HCT116 (cell line): ENCODE data around the gene PNPLA5. TPM values are rescaled to one million over a fixed set of nuclear protein-coding genes. Genes with fewer than 3 reads are reported as not detected.

Experiments
- ATAC-seq: fragments of 200-7000 bp; cut with Tn5 transposase; 2 replicates; pipeline ENCODE4 v1.9.1; 2020; ENCODE audit warnings: mild to moderate bottlenecking, moderate library complexity
- BruUV-seq: library from RNA; stranded (reverse); fragments of 400-500 nt; replicated peaks from 2 replicates; lab custom pipeline; 2021; lab: Mats Ljungman, UMichigan
- CTCF ChIA-PET: fragments of 300-600 bp; sonication (Branson Sonifier 250); formaldehyde crosslinking; loops from one replicate; lab custom pipeline; 2021; ENCODE audit warnings: antibody characterized with exemption; lab: Charles Lee
- POLR2A ChIA-PET: fragments of 300-600, 350-600 bp; sonication (Branson Sonifier 250); formaldehyde crosslinking; loops from one replicate; lab custom pipeline; 2021; ENCODE audit warnings: antibody characterized with exemption; lab: Charles Lee
- RAD21 ChIA-PET, 2 experiments: fragments of 300-600 bp; sonication (Branson Sonifier 250); formaldehyde crosslinking; loops; one replicate each; lab custom pipeline; 2023; ENCODE audit warnings: low total read pairs in 2 of 2; ENCODE audit not compliant: uncharacterized antibody in 2 of 2, unreplicated experiment in 2 of 2, low non-redundant PET in 1 of 2; lab: Charles Lee
- DNase-seq: peaks from one replicate; pipeline ENCODE4 v3.0.0-alpha.2; 2010; ENCODE audit warnings: low read depth, low spot score
- H2AFZ ChIP-seq: fragments of 200-600 bp; shearing (Covaris generic), sonication (generic); 2 replicates; pipeline ENCODE4 v1.6.1; 2017; ENCODE audit warnings: low read depth, mixed run types, mixed read lengths, antibody characterized with exemption, low read length; ENCODE audit not compliant: poor library complexity, severe bottlenecking
- H3K27ac ChIP-seq: 2 replicates; pipeline ENCODE4 v1.5.1; 2012; ENCODE audit warnings: low read depth, low read length
- H3K27me3 ChIP-seq: fragments of 200-600 bp; sonication (generic); 2 replicates; pipeline ENCODE4 v1.6.1; 2016; ENCODE audit warnings: mixed run types, low read length, mixed read lengths; ENCODE audit not compliant: insufficient read depth
- H3K36me3 ChIP-seq, 2 experiments: fragments of 200-500 bp in 1 of 2; fragments of 200-600 bp in 1 of 2; sonication (Bioruptor generic) in 1 of 2; sonication (generic) in 1 of 2; 2 replicates each; pipeline versions ENCODE4 v1.5.1 to v1.6.1; 2014 to 2016; ENCODE audit warnings: low read length in 2 of 2, inconsistent platforms in 1 of 2, mixed read lengths in 1 of 2, mixed run types in 1 of 2; ENCODE audit not compliant: insufficient read depth in 2 of 2, control insufficient read depth in 1 of 2
- H3K4me1 ChIP-seq, 2 experiments: fragments of 200-600 bp in 1 of 2; sonication (generic) in 1 of 2; 2 replicates each; pipeline versions ENCODE4 v1.5.1 to v1.6.1; 2012 to 2017; ENCODE audit warnings: low read length in 2 of 2, inconsistent platforms in 1 of 2, mild to moderate bottlenecking in 1 of 2, mixed read lengths in 1 of 2, mixed run types in 1 of 2, moderate library complexity in 1 of 2; ENCODE audit not compliant: insufficient read depth in 2 of 2, control insufficient read depth in 1 of 2
- H3K4me2 ChIP-seq: fragments of 200-600 bp; sonication (generic); 2 replicates; pipeline ENCODE4 v1.6.1; 2017; ENCODE audit warnings: mixed run types, low read length, mixed read lengths
- H3K4me3 ChIP-seq, 2 experiments: fragments of 200-600 bp in 1 of 2; sonication (generic) in 1 of 2; replicated peaks in 1 of 2; 2 replicates each; pipeline ENCODE4 v1.5.1; 2011 to 2016; ENCODE audit warnings: low read length in 2 of 2, control low read depth in 1 of 2, low read depth in 1 of 2, mild to moderate bottlenecking in 1 of 2, mixed read lengths in 1 of 2, mixed run types in 1 of 2
- H3K79me2 ChIP-seq: fragments of 200-600 bp; sonication (generic); 2 replicates; pipeline ENCODE4 v1.6.1; 2017; ENCODE audit warnings: mild to moderate bottlenecking, mixed run types, low read length, moderate library complexity, mixed read lengths; ENCODE audit not compliant: insufficient read depth
- H3K9ac ChIP-seq: fragments of 200-600 bp; sonication (generic); 2 replicates; pipeline ENCODE4 v1.6.1; 2016; ENCODE audit warnings: low read length, mixed read lengths
- H3K9me2 ChIP-seq: fragments of 200-600 bp; sonication (generic), shearing (Covaris generic); 2 replicates; pipeline ENCODE4 v1.6.1; 2017; ENCODE audit warnings: mixed run types, mild to moderate bottlenecking, moderate library complexity; ENCODE audit not compliant: insufficient read depth
- H3K9me3 ChIP-seq, 2 experiments: fragments of 200-500 bp in 1 of 2; fragments of 200-600 bp in 1 of 2; sonication (Bioruptor generic) in 1 of 2; sonication (generic) in 1 of 2; 2 replicates each; pipeline ENCODE4 v1.6.1; 2014 to 2017; ENCODE audit warnings: low read length in 2 of 2, mixed read lengths in 2 of 2, inconsistent platforms in 1 of 2, low read depth in 1 of 2, mild to moderate bottlenecking in 1 of 2, mixed run types in 1 of 2, moderate library complexity in 1 of 2; ENCODE audit not compliant: control insufficient read depth in 1 of 2, insufficient read depth in 1 of 2
- H4K20me1 ChIP-seq: fragments of 200-600 bp; sonication (generic), shearing (Covaris generic); 2 replicates; pipeline ENCODE4 v1.6.1; 2017; ENCODE audit warnings: mixed run types, mild to moderate bottlenecking, moderate library complexity; ENCODE audit not compliant: insufficient read depth
- ATF3 ChIP-seq: IDR thresholded peaks from 2 replicates; pipeline ENCODE4 v1.6.1; 2012
- CBX3 ChIP-seq: IDR thresholded peaks from 2 replicates; pipeline ENCODE4 v1.6.1; 2012; ENCODE audit warnings: low read depth
- EGR1 ChIP-seq: IDR thresholded peaks from 2 replicates; pipeline ENCODE4 v1.6.1; 2012; ENCODE audit warnings: low read depth
- EZH2phosphoT487 ChIP-seq: fragments of 200-600 bp; IDR thresholded peaks from 2 replicates; pipeline ENCODE4 v1.6.1; 2018; ENCODE audit warnings: antibody characterized with exemption, borderline replicate concordance
- FOSL1 ChIP-seq: IDR thresholded peaks from 2 replicates; pipeline ENCODE4 v1.6.1; 2012; ENCODE audit warnings: low read depth
- JUND ChIP-seq: IDR thresholded peaks from 2 replicates; pipeline ENCODE4 v1.6.1; 2012
- POLR2A ChIP-seq: IDR thresholded peaks from 2 replicates; pipeline ENCODE4 v1.7.0; 2011; ENCODE audit warnings: borderline replicate concordance; ENCODE audit not compliant: insufficient read depth, insufficient read length; ENCODE audit errors: extremely low read depth
- POLR2AphosphoS5 ChIP-seq: IDR thresholded peaks from 2 replicates; pipeline ENCODE4 v1.6.1; 2011; ENCODE audit warnings: mild to moderate bottlenecking, low read depth, low read length, moderate library complexity
- RAD21 ChIP-seq: IDR thresholded peaks from 2 replicates; pipeline ENCODE4 v1.6.1; 2012; ENCODE audit warnings: low read depth, mild to moderate bottlenecking
- SIN3A ChIP-seq: IDR thresholded peaks from 2 replicates; pipeline ENCODE4 v1.6.1; 2012; ENCODE audit warnings: low read depth
- SP1 ChIP-seq: IDR thresholded peaks from 2 replicates; pipeline ENCODE4 v1.6.1; 2012; ENCODE audit warnings: low read depth
- SRF ChIP-seq: IDR thresholded peaks from 2 replicates; pipeline ENCODE4 v1.6.1; 2012; ENCODE audit warnings: low read depth
- TCF7L2 ChIP-seq: IDR thresholded peaks from 2 replicates; pipeline ENCODE4 v1.7.0; 2011; ENCODE audit warnings: borderline replicate concordance, inconsistent platforms; ENCODE audit not compliant: insufficient read depth, insufficient read length; ENCODE audit errors: extremely low read depth
- YY1 ChIP-seq: IDR thresholded peaks from 2 replicates; pipeline ENCODE4 v1.6.1; 2011; ENCODE audit warnings: low read length, low read depth, moderate library complexity, mild to moderate bottlenecking; ENCODE audit not compliant: insufficient replicate concordance; ENCODE audit errors: extremely low read depth
- ZFX ChIP-seq: fragments of 450-650 bp; IDR thresholded peaks from 2 replicates; pipeline ENCODE4 v1.6.1; 2017
- ZNF274 ChIP-seq: fragments of 200-500 bp; sonication (Bioruptor generic); IDR thresholded peaks from 2 replicates; pipeline ENCODE4 v1.6.1; 2014; ENCODE audit warnings: mild to moderate bottlenecking, low read depth, low read length, inconsistent platforms
- intact Hi-C: fragments of 100-400 bp; cut with micrococcal nuclease; formaldehyde crosslinking; loops from 2 replicates; pipeline ENCODE4 v1.10.0; 2022
- total RNA-seq: library from RNA; stranded (reverse); gene quantifications from one replicate; pipeline ENCODE4 v1.2.1, GENCODE V29; 2021; ENCODE audit not compliant: unreplicated experiment
- TF ChIP-seq, protein P1 (sequence below): IDR thresholded peaks from 2 replicates; pipeline ENCODE4 v1.6.1; 2012
- TF ChIP-seq, protein P2 (sequence below), 3 experiments: fragments of 200-600 bp in 1 of 3; sonication (generic) in 1 of 3; IDR thresholded peaks in 2 of 3; conservative IDR thresholded peaks in 1 of 3; 2 replicates each; pipeline ENCODE4 v1.5.1; 2012 to 2017; ENCODE audit warnings: low read depth in 2 of 3, low read length in 2 of 3, antibody characterized with exemption in 1 of 3, borderline replicate concordance in 1 of 3, control low read depth in 1 of 3, mild to moderate bottlenecking in 1 of 3, mixed read lengths in 1 of 3, mixed run types in 1 of 3, moderate library complexity in 1 of 3; ENCODE audit not compliant: insufficient read depth in 1 of 3
- TF ChIP-seq, protein P3 (sequence below): IDR thresholded peaks from 2 replicates; pipeline ENCODE4 v1.6.1; 2011; ENCODE audit warnings: mild to moderate bottlenecking, low read length, moderate library complexity; ENCODE audit not compliant: insufficient replicate concordance; ENCODE audit errors: extremely low read depth

PNPLA5 gene
- total RNA-seq, 1 experiment from 2014 or later: 2.9 TPM

DNA sequence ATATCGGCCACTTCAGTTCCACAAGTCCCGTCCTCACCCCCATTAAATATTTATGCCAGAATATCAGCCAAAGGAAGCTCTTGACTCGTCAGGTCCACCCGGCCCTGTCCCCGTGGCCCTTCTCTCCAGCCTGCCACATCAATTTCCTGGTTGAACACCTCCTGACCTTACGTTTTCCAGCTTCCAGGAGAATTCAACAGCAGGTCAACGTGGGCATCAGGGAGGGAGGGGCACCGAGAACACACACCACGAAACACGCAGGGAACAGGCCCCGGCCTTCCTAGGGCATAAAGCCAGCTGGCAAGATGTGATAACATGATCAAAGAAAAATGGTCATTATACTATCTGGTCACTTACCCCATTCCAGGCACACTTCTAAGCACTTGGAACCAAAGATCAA is 44.8 kb downstream of the PNPLA5 start:
- intact Hi-C loops: no loop called here
- Histone ChIP-seq H2AFZ (no peak overlapping the region), H3K27me3 (peaks cover 5% of the 10 kb centered on the region; the same call in 1 of the 2 replicates)
- no peak for ATAC-seq
- TF ChIP-seq ZFX: no peak
- TF ChIP-seq, all 23 proteins: peak for 0
- peaks cover 41% of the 10 kb centered on the region for H3K79me2 ChIP-seq
- no peaks in the 10 kb centered on the region for H3K9me2 ChIP-seq
- no peaks in the 10 kb centered on the region for H3K9me3 ChIP-seq
- DNase-seq: no peak
- no peak overlapping the region for H3K4me3 ChIP-seq
- H3K27ac ChIP-seq: no peak overlapping the region
- no peaks in the 10 kb centered on the region for H3K4me1 ChIP-seq
- ChIA-PET POLR2A (no interaction called here), RAD21 (no interaction called here), CTCF (no interaction called here)
- BruUV-seq: no TSS peak
- no peak overlapping the region for H3K9ac ChIP-seq
- H3K4me2 ChIP-seq: no peak overlapping the region
- H4K20me1 ChIP-seq: no peaks in the 10 kb centered on the region
- H3K36me3 ChIP-seq: no peaks in the 10 kb centered on the region

GRCh38 chr22:43845981-43846380 is 45.8 kb downstream of the PNPLA5 start:
- H3K9me2 ChIP-seq: no peaks in the 10 kb centered on the region
- BruUV-seq: no TSS peak
- RAD21 ChIA-PET: no interaction called here
- no peaks in the 10 kb centered on the region for H3K9me3 ChIP-seq
- peaks cover 35% of the 10 kb centered on the region for H3K79me2 ChIP-seq
- CTCF ChIA-PET: no interaction called here
- intact Hi-C loops: no loop called here
- H3K27me3 ChIP-seq: no peaks in the 10 kb centered on the region
- H3K9ac ChIP-seq: no peak overlapping the region
- no peak overlapping the region for H3K4me2 ChIP-seq
- no peak overlapping the region for H2AFZ ChIP-seq
- H3K36me3 ChIP-seq: no peaks in the 10 kb centered on the region
- POLR2A ChIA-PET: no interaction called here
- no peak overlapping the region for H3K27ac ChIP-seq
- no peak for DNase-seq
- ATAC-seq: no peak
- no peak overlapping the region for H3K4me3 ChIP-seq
- H4K20me1 ChIP-seq: no peaks in the 10 kb centered on the region
- no peaks in the 10 kb centered on the region for H3K4me1 ChIP-seq
- TF ChIP-seq JUND (no peak), POLR2A (no peak), ZFX (no peak), EGR1 (no peak), SIN3A (no peak), POLR2AphosphoS5 (no peak), TCF7L2 (no peak), ATF3 (no peak), FOSL1 (no peak), RAD21 (no peak), EZH2phosphoT487 (no peak), SRF (no peak), YY1 (no peak), CBX3 (no peak), SP1 (no peak), ZNF274 (no peak)
- TF ChIP-seq, protein P1, sequence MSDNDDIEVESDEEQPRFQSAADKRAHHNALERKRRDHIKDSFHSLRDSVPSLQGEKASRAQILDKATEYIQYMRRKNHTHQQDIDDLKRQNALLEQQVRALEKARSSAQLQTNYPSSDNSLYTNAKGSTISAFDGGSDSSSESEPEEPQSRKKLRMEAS: no peak
- TF ChIP-seq, protein P2, sequence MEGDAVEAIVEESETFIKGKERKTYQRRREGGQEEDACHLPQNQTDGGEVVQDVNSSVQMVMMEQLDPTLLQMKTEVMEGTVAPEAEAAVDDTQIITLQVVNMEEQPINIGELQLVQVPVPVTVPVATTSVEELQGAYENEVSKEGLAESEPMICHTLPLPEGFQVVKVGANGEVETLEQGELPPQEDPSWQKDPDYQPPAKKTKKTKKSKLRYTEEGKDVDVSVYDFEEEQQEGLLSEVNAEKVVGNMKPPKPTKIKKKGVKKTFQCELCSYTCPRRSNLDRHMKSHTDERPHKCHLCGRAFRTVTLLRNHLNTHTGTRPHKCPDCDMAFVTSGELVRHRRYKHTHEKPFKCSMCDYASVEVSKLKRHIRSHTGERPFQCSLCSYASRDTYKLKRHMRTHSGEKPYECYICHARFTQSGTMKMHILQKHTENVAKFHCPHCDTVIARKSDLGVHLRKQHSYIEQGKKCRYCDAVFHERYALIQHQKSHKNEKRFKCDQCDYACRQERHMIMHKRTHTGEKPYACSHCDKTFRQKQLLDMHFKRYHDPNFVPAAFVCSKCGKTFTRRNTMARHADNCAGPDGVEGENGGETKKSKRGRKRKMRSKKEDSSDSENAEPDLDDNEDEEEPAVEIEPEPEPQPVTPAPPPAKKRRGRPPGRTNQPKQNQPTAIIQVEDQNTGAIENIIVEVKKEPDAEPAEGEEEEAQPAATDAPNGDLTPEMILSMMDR (IDR thresholded peaks at IDR 0.05 in 2 of 3, conservative IDR thresholded peaks at IDR 0.05 in 1 of 3; ENCODE audit: borderline replicate concordance in 1 of 3, insufficient read depth in 1 of 3, low read depth in 2 of 3, low read length in 2 of 3): no peak
- TF ChIP-seq, protein P3, sequence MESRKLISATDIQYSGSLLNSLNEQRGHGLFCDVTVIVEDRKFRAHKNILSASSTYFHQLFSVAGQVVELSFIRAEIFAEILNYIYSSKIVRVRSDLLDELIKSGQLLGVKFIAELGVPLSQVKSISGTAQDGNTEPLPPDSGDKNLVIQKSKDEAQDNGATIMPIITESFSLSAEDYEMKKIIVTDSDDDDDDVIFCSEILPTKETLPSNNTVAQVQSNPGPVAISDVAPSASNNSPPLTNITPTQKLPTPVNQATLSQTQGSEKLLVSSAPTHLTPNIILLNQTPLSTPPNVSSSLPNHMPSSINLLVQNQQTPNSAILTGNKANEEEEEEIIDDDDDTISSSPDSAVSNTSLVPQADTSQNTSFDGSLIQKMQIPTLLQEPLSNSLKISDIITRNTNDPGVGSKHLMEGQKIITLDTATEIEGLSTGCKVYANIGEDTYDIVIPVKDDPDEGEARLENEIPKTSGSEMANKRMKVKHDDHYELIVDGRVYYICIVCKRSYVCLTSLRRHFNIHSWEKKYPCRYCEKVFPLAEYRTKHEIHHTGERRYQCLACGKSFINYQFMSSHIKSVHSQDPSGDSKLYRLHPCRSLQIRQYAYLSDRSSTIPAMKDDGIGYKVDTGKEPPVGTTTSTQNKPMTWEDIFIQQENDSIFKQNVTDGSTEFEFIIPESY: no peak
